A549 (cell line): Measurements from ENCODE around the gene BCCIP. TPM values are rescaled to one million over a fixed set of nuclear protein-coding genes. Genes with fewer than 3 reads are reported as not detected.

Experiments
- ATAC-seq, 2 experiments: fragments of 200-7000 bp in 1 of 2; fragments of >200 bp in 1 of 2; cut with Nextera tagmentation in 1 of 2; cut with Tn5 transposase in 1 of 2; 3 replicates each; pipeline versions ENCODE4 v1.8.0 to v1.9.1; 2018 to 2020; ENCODE audit warnings: mild to moderate bottlenecking in 1 of 2, moderate library complexity in 1 of 2
- CTCF ChIA-PET: fragments of 300-600 bp; sonication (Branson Sonifier 250); formaldehyde crosslinking; extraction: SDS; loops from one replicate; lab custom pipeline; 2021; ENCODE audit warnings: antibody characterized with exemption, inconsistent platforms; lab: Yijun Ruan, JAX
- POLR2A ChIA-PET: fragments of 350-600 bp; formaldehyde crosslinking; extraction: SDS; loops from one replicate; lab custom pipeline; 2021; ENCODE audit warnings: antibody characterized with exemption, inconsistent platforms; lab: Yijun Ruan, JAX
- DNase-seq, 2 experiments: peaks; one replicate each; pipeline versions ENCODE4 v3.0.0 to v3.0.0-alpha.2; 2011 to 2016; ENCODE audit warnings: low read depth in 1 of 2, low spot score in 1 of 2
- FAIRE-seq: peaks from 2 replicates; lab custom pipeline; 2011; peaks lifted over from hg19 to GRCh38; lab: Jason Lieb, UNC
- H3K27ac ChIP-seq, 2 experiments: fragments of >200 bp; sonication (Bioruptor Twin); formaldehyde crosslinking; 3 replicates each; pipeline ENCODE4 v1.5.1; 2016 to 2017
- H3K4me1 ChIP-seq: fragments of >200 bp; sonication (Bioruptor Twin); formaldehyde crosslinking; 3 replicates; pipeline ENCODE4 v1.6.1; 2016
- H3K4me2 ChIP-seq: fragments of >200 bp; sonication (Bioruptor Twin); formaldehyde crosslinking; 3 replicates; pipeline ENCODE4 v1.6.1; 2016
- H3K4me3 ChIP-seq: fragments of >200 bp; sonication (Bioruptor Twin); formaldehyde crosslinking; 3 replicates; pipeline ENCODE4 v1.5.1; 2016
- H3K9me3 ChIP-seq: fragments of >200 bp; sonication (Bioruptor Twin); formaldehyde crosslinking; 3 replicates; pipeline ENCODE4 v1.6.1; 2016
- CEBPB ChIP-seq, 2 experiments: fragments of >200 bp in 1 of 2; sonication (Bioruptor Twin) in 1 of 2; formaldehyde crosslinking in 1 of 2; IDR thresholded peaks; 2 replicates each; pipeline ENCODE4 v1.6.1; 2012 to 2016
- CHD4 ChIP-seq: fragments of 200-600 bp; sonication (generic); IDR thresholded peaks from 2 replicates; pipeline ENCODE4 v1.6.1; 2016; ENCODE audit warnings: antibody characterized with exemption, mild to moderate bottlenecking, borderline replicate concordance
- EHMT2 ChIP-seq: fragments of 200-600 bp; sonication (generic); IDR thresholded peaks from 2 replicates; pipeline ENCODE4 v1.6.1; 2016; ENCODE audit warnings: antibody characterized with exemption, low read depth, mild to moderate bottlenecking, moderate library complexity
- FOSL2 ChIP-seq, 2 experiments: fragments of 450-650 bp in 1 of 2; fragments of >200 bp in 1 of 2; sonication (Bioruptor Twin) in 1 of 2; formaldehyde crosslinking; IDR thresholded peaks; 2 replicates each; pipeline versions ENCODE4 v1.5.0 to v1.6.1; 2016 to 2020; ENCODE audit warnings: mild to moderate bottlenecking in 1 of 2, moderate library complexity in 1 of 2
- GATA3 ChIP-seq: IDR thresholded peaks from 2 replicates; pipeline ENCODE4 v1.6.1; 2012; ENCODE audit warnings: borderline replicate concordance
- HDAC2 ChIP-seq: fragments of 200-600 bp; sonication (generic); IDR thresholded peaks from 2 replicates; pipeline ENCODE4 v1.6.1; 2016
- HEYL ChIP-seq: fragments of 250-450 bp; sonication (Bioruptor Pico); IDR thresholded peaks from 2 replicates; pipeline ENCODE4 v1.8.0; 2021; ENCODE audit warnings: mild to moderate bottlenecking, moderate library complexity
- JUN ChIP-seq, 2 experiments: fragments of >200 bp; sonication (Bioruptor Twin); formaldehyde crosslinking; IDR thresholded peaks; 2 replicates in 1 of 2; 3 replicates in 1 of 2; pipeline ENCODE4 v1.6.1; 2016 to 2017
- JUNB ChIP-seq: fragments of >200 bp; sonication (Bioruptor Twin); formaldehyde crosslinking; IDR thresholded peaks from 2 replicates; pipeline ENCODE4 v1.6.1; 2016
- MAFK ChIP-seq: fragments of 450-650 bp; IDR thresholded peaks from 2 replicates; pipeline ENCODE4 v1.6.1; 2014; ENCODE audit not compliant: partially characterized antibody
- NFE2L2 ChIP-seq: fragments of 150-350 bp; conservative IDR thresholded peaks from 2 replicates; pipeline ENCODE4 v1.6.1; 2014; ENCODE audit warnings: low read length
- PHF8 ChIP-seq: fragments of 200-600 bp; sonication (generic); IDR thresholded peaks from 2 replicates; pipeline ENCODE4 v1.6.1; 2016; ENCODE audit warnings: low read depth, mild to moderate bottlenecking, antibody characterized with exemption, moderate library complexity, borderline replicate concordance
- RAD21 ChIP-seq, 2 experiments: fragments of >200 bp in 1 of 2; sonication (Bioruptor Twin) in 1 of 2; formaldehyde crosslinking in 1 of 2; IDR thresholded peaks in 1 of 2; conservative IDR thresholded peaks in 1 of 2; 2 replicates in 1 of 2; 3 replicates in 1 of 2; pipeline ENCODE4 v1.6.1; 2012 to 2018; ENCODE audit warnings: inconsistent platforms in 1 of 2
- SMC3 ChIP-seq: fragments of >200 bp; sonication (Bioruptor Twin); formaldehyde crosslinking; IDR thresholded peaks from 3 replicates; pipeline ENCODE4 v1.6.1; 2018; ENCODE audit warnings: inconsistent platforms
- WGBS: methylation state at CpG from one replicate; pipeline ENCODE4 v1.1.6; 2017; ENCODE audit errors: missing lambda C conversion rate; 5-methylcytosine and 5-hydroxymethylcytosine counted together
- polyA plus RNA-seq, 4 experiments: library from polyadenylated mRNA; depleted of rRNA in 3 of 4; stranded (reverse); fragments of >200 nt; fragmentation: RNase III in 1 of 4; extraction: RNeasy Plus Mini Kit Qiagen cat#74134 plus additional on column Dnase treatment in 1 of 4; gene quantifications; 2 replicates in 3 of 4; 3 replicates in 1 of 4; pipeline ENCODE4 v1.2.3, GENCODE V29; 2011 to 2017
- TF ChIP-seq, protein P1 (sequence below): fragments of 200-600 bp; sonication (generic); IDR thresholded peaks from 2 replicates; pipeline ENCODE4 v1.6.1; 2016; ENCODE audit warnings: antibody characterized with exemption, mild to moderate bottlenecking, moderate library complexity
- TF ChIP-seq, protein P2 (sequence below): IDR thresholded peaks from 2 replicates; pipeline ENCODE4 v1.6.1; 2012
- TF ChIP-seq, protein P3 (sequence below): fragments of 450-650 bp; IDR thresholded peaks from 2 replicates; pipeline ENCODE4 v1.6.1; 2014; ENCODE audit warnings: antibody characterized with exemption
- TF ChIP-seq, protein P4 (sequence below): fragments of >200 bp; sonication (Bioruptor Twin); formaldehyde crosslinking; IDR thresholded peaks from 3 replicates; pipeline ENCODE4 v1.5.1; 2016

Gene BCCIP
- polyA plus RNA-seq, 2 of the 4 experiments (the other 2 are of a cell fraction) = 130 to 140 TPM

DNA sequence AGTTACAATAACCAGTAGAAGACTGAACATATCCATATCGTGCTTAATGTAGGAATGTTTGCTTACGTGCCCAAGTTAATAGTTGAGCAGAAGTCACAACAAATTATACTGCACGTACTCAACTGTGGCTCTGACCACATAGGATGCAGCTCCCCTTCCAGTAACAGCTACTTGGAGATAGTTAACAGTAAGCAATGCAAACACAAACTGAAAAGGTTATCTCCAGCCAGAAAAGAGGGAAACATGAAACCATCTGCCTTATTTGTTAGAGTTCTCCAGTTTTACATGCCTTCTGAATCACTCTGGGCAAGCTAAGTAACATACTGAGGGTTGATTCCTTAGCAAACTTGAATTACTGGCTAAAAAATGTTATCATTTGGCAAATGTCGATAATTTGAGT lies 48.0 kb downstream of the BCCIP start:
- POLR2A ChIA-PET = no interaction called here
- peaks cover 7% of the 10 kb centered on the region for H3K9me3 ChIP-seq
- DNase-seq (no peak), FAIRE-seq (no peak), ATAC-seq (no peak)
- no peak overlapping the region for H3K27ac ChIP-seq
- H3K4me3 ChIP-seq = no peak overlapping the region
- no peak overlapping the region for H3K4me2 ChIP-seq
- CTCF ChIA-PET = interaction anchor here (0.7 to 4.1 kb wide), 4 partner anchors 11 to 632 kb away, joined by 3 to 16 read pairs (median 3); no protein-coding TSS in a partner anchor
- no peak for TF ChIP-seq SMC3
- TF ChIP-seq HDAC2 = no peak
- TF ChIP-seq, protein P1, sequence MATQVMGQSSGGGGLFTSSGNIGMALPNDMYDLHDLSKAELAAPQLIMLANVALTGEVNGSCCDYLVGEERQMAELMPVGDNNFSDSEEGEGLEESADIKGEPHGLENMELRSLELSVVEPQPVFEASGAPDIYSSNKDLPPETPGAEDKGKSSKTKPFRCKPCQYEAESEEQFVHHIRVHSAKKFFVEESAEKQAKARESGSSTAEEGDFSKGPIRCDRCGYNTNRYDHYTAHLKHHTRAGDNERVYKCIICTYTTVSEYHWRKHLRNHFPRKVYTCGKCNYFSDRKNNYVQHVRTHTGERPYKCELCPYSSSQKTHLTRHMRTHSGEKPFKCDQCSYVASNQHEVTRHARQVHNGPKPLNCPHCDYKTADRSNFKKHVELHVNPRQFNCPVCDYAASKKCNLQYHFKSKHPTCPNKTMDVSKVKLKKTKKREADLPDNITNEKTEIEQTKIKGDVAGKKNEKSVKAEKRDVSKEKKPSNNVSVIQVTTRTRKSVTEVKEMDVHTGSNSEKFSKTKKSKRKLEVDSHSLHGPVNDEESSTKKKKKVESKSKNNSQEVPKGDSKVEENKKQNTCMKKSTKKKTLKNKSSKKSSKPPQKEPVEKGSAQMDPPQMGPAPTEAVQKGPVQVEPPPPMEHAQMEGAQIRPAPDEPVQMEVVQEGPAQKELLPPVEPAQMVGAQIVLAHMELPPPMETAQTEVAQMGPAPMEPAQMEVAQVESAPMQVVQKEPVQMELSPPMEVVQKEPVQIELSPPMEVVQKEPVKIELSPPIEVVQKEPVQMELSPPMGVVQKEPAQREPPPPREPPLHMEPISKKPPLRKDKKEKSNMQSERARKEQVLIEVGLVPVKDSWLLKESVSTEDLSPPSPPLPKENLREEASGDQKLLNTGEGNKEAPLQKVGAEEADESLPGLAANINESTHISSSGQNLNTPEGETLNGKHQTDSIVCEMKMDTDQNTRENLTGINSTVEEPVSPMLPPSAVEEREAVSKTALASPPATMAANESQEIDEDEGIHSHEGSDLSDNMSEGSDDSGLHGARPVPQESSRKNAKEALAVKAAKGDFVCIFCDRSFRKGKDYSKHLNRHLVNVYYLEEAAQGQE = no peak
- 89% methylated on average over 4 of the region's 4 CpGs for WGBS
- H3K4me1 ChIP-seq = 0 out of 3 replicates have a peak, but pooled peaks cover 4% of the 10 kb centered on the region

DNA sequence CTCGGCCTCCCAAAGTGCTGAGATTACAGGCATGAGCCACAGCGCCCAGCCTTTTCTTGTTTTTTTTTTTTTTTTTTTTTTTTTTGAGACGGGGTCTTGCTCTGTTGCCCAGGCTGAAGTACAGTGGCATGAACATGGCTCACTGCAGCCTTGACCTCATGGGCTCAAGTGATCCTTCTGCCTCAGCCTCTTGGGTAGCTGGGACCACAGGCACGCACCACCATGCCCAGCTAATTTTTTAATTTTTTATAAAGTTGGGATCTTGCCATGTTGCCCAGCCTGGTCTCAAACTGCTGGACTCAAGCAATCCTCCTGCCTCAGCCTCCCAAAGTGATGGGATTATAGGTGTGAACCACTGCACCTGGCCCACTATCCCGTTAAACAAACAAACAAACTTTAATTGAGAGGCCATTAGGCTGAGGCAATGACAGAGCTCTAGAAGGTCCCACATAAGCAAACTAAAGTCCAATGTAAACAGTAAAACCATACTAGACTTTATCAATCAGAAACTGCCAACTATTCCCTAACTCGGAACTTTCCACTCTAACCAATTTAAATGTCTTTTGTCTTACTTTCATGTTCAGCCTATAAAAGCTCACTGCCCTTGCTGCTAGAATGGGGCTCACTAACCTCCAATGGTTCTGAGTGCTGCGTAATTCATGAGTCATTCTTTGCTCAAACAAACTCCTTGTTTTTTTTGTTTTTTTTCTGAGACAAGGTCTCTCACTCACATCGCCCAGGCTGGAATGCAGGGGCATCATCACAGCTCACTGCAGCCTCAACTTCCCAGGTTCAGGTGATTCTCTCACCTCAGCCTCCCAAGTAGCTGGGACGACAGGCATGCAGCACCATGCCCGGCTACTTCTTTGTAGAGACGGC lies 55.9 kb downstream of the BCCIP start:
- no peak for TF ChIP-seq PHF8
- TF ChIP-seq MAFK = peak; percentile 46
- TF ChIP-seq GATA3 = peak; percentile 73; the same call in 1 of the 2 replicates
- no peak for TF ChIP-seq HEYL (CRISPR knock-in tag)
- TF ChIP-seq JUN (IDR thresholded peaks at IDR 0.05) = peak in 1 of 2 experiments; percentile 45; a peak in 1 of 5 replicates
- 0 out of 2 replicates have a peak, but pooled peaks have one; percentile 60 for TF ChIP-seq CHD4
- peak; percentile 88 for TF ChIP-seq JUNB
- TF ChIP-seq RAD21 (conservative IDR thresholded peaks at IDR 0.05 in 1 of 2, IDR thresholded peaks at IDR 0.05 in 1 of 2) = no peak
- peak; percentile 88 for TF ChIP-seq FOSL2 (IDR thresholded peaks at IDR 0.05)
- peak; percentile 93 for TF ChIP-seq FOSL2 (CRISPR knock-in tag; IDR thresholded peaks at IDR 0.05)
- TF ChIP-seq NFE2L2 = no peak
- TF ChIP-seq, protein P2, sequence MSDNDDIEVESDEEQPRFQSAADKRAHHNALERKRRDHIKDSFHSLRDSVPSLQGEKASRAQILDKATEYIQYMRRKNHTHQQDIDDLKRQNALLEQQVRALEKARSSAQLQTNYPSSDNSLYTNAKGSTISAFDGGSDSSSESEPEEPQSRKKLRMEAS = peak; percentile 37; the same call in 1 of the 2 replicates
- TF ChIP-seq, protein P3, sequence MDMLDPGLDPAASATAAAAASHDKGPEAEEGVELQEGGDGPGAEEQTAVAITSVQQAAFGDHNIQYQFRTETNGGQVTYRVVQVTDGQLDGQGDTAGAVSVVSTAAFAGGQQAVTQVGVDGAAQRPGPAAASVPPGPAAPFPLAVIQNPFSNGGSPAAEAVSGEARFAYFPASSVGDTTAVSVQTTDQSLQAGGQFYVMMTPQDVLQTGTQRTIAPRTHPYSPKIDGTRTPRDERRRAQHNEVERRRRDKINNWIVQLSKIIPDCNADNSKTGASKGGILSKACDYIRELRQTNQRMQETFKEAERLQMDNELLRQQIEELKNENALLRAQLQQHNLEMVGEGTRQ = no peak
- TF ChIP-seq EHMT2 = no peak
- peak in 1 of 2 experiments; percentile 67; a peak in 2 of 4 replicates for TF ChIP-seq CEBPB (IDR thresholded peaks at IDR 0.05)
- TF ChIP-seq, protein P4, sequence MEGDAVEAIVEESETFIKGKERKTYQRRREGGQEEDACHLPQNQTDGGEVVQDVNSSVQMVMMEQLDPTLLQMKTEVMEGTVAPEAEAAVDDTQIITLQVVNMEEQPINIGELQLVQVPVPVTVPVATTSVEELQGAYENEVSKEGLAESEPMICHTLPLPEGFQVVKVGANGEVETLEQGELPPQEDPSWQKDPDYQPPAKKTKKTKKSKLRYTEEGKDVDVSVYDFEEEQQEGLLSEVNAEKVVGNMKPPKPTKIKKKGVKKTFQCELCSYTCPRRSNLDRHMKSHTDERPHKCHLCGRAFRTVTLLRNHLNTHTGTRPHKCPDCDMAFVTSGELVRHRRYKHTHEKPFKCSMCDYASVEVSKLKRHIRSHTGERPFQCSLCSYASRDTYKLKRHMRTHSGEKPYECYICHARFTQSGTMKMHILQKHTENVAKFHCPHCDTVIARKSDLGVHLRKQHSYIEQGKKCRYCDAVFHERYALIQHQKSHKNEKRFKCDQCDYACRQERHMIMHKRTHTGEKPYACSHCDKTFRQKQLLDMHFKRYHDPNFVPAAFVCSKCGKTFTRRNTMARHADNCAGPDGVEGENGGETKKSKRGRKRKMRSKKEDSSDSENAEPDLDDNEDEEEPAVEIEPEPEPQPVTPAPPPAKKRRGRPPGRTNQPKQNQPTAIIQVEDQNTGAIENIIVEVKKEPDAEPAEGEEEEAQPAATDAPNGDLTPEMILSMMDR = no peak
- TF ChIP-seq, all 56 proteins: peak for 8
- DNase-seq (peak; percentile 75 to 86), FAIRE-seq (peak; percentile 99), ATAC-seq (peak; percentile 97 to 98)
- Histone ChIP-seq H3K9me3 (peaks cover 16% of the 10 kb centered on the region), H3K4me2 (peak overlapping the region; percentile 62), H3K4me1 (peaks cover 42% of the 10 kb centered on the region), H3K4me3 (no peak overlapping the region), H3K27ac (peak overlapping the region; percentile 67 to 79; a peak in 5 of 6 replicates)
- ChIA-PET POLR2A (interaction anchor here (0.8 to 1.1 kb wide), 2 partner anchors 24 to 160 kb away, joined by 3 to 4 read pairs; partner anchors contain the start of gene EDRF1), CTCF (interaction anchor here (0.6 to 3.9 kb wide), 4 partner anchors 10 to 1137 kb away, joined by 3 to 15 read pairs (median 3); no protein-coding TSS in a partner anchor)
- WGBS = 38% methylated on average over 11 of the region's 11 CpGs
